OCI-LY7 (cell line): ENCODE data around the gene DENND1A.

ENCODE experiments used
- EZH2phosphoT487 ChIP-seq: fragments of 200-600 bp; sonication (generic); IDR thresholded peaks from 2 replicates; pipeline ENCODE4 v1.6.1; 2018; ENCODE audit warnings: low read depth, borderline replicate concordance, mild to moderate bottlenecking, mixed run types, antibody characterized with exemption, low read length, moderate library complexity, mixed read lengths
- TF ChIP-seq, protein P1 (sequence below): fragments of 200-600 bp; sonication (generic); conservative IDR thresholded peaks from 2 replicates; pipeline ENCODE4 v1.5.1; 2014; ENCODE audit warnings: mild to moderate bottlenecking, antibody characterized with exemption, low read length, moderate library complexity, mixed read lengths

DNA sequence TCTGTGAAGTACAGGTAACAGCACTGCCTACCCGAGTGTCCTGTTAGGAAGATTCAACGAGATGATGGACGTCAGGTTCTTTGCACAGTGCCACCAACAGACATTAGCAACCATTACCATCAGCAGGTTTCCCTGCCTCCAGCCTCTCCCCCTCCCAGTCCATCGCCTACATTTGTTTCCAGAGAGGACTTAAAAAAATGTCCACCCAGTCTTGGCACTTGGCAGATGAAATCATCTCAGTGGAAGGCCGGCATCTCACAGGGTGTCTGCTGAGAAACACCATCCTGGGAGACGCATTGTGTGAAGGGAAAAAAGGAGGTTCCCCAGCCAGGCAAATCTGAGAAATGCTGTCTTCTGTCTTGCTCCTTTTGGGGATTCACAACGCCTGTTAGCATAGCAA lies 515.7 kb downstream of the DENND1A start:
- TF ChIP-seq, protein P1, sequence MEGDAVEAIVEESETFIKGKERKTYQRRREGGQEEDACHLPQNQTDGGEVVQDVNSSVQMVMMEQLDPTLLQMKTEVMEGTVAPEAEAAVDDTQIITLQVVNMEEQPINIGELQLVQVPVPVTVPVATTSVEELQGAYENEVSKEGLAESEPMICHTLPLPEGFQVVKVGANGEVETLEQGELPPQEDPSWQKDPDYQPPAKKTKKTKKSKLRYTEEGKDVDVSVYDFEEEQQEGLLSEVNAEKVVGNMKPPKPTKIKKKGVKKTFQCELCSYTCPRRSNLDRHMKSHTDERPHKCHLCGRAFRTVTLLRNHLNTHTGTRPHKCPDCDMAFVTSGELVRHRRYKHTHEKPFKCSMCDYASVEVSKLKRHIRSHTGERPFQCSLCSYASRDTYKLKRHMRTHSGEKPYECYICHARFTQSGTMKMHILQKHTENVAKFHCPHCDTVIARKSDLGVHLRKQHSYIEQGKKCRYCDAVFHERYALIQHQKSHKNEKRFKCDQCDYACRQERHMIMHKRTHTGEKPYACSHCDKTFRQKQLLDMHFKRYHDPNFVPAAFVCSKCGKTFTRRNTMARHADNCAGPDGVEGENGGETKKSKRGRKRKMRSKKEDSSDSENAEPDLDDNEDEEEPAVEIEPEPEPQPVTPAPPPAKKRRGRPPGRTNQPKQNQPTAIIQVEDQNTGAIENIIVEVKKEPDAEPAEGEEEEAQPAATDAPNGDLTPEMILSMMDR: no peak
- TF ChIP-seq EZH2phosphoT487: no peak
